Muscle of leg (tissue), 11 donors: ENCODE data around the gene DCHS1. TPM values are rescaled to one million over a fixed set of nuclear protein-coding genes. Genes with fewer than 3 reads are reported as not detected.

Experiments
- DNase-seq: peaks from one replicate; pipeline ENCODE4 v3.0.0; 2013
- H3K27ac ChIP-seq: one replicate; pipeline ENCODE4 v1.5.1; 2013; ENCODE audit warnings: mild to moderate bottlenecking, low read length, control low read depth
- H3K27me3 ChIP-seq: one replicate; pipeline ENCODE4 v1.6.1; 2013; ENCODE audit warnings: low read length; ENCODE audit not compliant: control insufficient read depth, insufficient read depth
- H3K36me3 ChIP-seq: one replicate; pipeline ENCODE4 v1.6.1; 2013; ENCODE audit warnings: low read length; ENCODE audit not compliant: control insufficient read depth, insufficient read depth
- H3K4me1 ChIP-seq: one replicate; pipeline ENCODE4 v1.6.1; 2013; ENCODE audit warnings: low read length; ENCODE audit not compliant: control insufficient read depth, insufficient read depth
- H3K4me3 ChIP-seq: one replicate; pipeline ENCODE4 v1.5.1; 2013; ENCODE audit warnings: low read length, control low read depth
- H3K9me3 ChIP-seq: replicated peaks from 2 replicates; pipeline ENCODE4 v1.6.1; 2013; ENCODE audit warnings: low read depth, low read length; ENCODE audit not compliant: control insufficient read depth
- WGBS: methylation state at CpG from one replicate; pipeline ENCODE4 v1.1.5; 2013; ENCODE audit warnings: missing lambda C conversion rate; ENCODE audit not compliant: insufficient coverage; 5-methylcytosine and 5-hydroxymethylcytosine counted together
- polyA plus RNA-seq, 8 donors: library from polyadenylated mRNA; unstranded; fragments of 120-200 nt; gene quantifications; one replicate each; pipeline versions ENCODE4 v1.2.1 to v1.2.3, GENCODE V29; 2013; ENCODE audit warnings: inconsistent platforms in 1 of 8, low replicate concordance in 1 of 8; ENCODE audit not compliant: insufficient read length in 8 of 8, insufficient read depth in 1 of 8
- total RNA-seq: library from RNA; stranded (reverse); fragments of 120-200 nt; gene quantifications from one replicate; pipeline ENCODE4 v1.2.4, GENCODE V29; 2013

Gene DCHS1
- total and polyA plus RNA-seq, 9 donors: 30.7 to 69.3 (median 49.9) TPM

DNA sequence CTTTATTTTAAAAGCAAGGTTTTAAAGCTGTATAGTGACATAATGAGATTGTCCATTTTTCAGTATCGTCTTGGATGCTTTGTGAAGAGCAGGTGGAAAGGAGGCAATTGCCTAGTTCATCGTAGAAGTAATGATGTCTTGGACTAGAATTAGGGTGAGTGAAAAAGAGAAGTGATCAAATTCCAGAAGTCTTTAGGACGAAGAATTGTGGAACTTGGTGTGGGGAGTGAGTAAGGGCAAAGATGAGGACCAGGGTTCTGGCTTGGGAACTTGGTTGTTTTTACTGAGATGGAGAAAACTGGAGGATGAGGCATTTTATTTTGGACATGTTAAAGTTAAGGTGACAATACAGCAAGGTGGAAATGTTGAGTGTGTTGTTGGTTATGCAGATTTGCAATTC is 50.8 kb downstream of the DCHS1 start:
- H3K36me3 ChIP-seq: peaks cover 56% of the 10 kb centered on the region

DNA sequence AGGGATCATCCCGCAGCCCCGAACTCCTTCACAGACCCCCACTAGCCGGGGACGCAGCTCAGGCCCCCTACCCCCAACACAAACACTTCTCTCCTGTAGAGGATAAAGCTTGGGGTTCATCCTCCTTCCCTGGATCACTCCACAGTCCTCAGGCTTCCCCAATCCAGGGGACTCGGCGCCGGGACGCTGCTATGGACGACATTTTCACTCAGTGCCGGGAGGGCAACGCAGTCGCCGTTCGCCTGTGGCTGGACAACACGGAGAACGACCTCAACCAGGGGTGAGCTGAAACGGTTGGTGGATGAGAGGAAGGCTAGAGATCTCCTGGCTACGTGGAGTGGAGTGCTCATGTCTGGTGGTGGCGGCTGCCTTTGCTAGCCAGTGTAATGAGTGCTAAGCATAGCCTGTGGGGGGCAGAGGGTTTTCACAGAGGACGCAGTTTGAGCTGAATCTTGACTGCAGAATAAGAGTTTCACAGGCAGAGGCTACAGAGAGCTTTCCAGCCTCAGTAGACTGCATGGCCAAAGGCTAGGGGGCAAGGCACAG is 51.5 kb downstream of the DCHS1 start:
- 0% methylated on average over 13 of the region's 20 CpGs for WGBS
- H3K27ac ChIP-seq: peak overlapping the region; percentile 100
- H3K9me3 ChIP-seq: no peaks in the 10 kb centered on the region
- peak; percentile 89 for DNase-seq
- peak overlapping the region; percentile 98 for H3K4me3 ChIP-seq
- H3K27me3 ChIP-seq: no peaks in the 10 kb centered on the region
- peaks cover 56% of the 10 kb centered on the region for H3K36me3 ChIP-seq
- H3K4me1 ChIP-seq: peaks cover 47% of the 10 kb centered on the region

More for the DNA sequence above, 50.8 kb downstream of the DCHS1 start:
- no peaks in the 10 kb centered on the region for H3K27me3 ChIP-seq
- peak overlapping the region; percentile 98 for H3K4me3 ChIP-seq
- peaks cover 53% of the 10 kb centered on the region for H3K4me1 ChIP-seq
- H3K9me3 ChIP-seq: no peaks in the 10 kb centered on the region
- H3K27ac ChIP-seq: peak overlapping the region; percentile 100
- peak; percentile 19 for DNase-seq
- WGBS: 10% methylated on average over 3 of the region's 3 CpGs

DNA sequence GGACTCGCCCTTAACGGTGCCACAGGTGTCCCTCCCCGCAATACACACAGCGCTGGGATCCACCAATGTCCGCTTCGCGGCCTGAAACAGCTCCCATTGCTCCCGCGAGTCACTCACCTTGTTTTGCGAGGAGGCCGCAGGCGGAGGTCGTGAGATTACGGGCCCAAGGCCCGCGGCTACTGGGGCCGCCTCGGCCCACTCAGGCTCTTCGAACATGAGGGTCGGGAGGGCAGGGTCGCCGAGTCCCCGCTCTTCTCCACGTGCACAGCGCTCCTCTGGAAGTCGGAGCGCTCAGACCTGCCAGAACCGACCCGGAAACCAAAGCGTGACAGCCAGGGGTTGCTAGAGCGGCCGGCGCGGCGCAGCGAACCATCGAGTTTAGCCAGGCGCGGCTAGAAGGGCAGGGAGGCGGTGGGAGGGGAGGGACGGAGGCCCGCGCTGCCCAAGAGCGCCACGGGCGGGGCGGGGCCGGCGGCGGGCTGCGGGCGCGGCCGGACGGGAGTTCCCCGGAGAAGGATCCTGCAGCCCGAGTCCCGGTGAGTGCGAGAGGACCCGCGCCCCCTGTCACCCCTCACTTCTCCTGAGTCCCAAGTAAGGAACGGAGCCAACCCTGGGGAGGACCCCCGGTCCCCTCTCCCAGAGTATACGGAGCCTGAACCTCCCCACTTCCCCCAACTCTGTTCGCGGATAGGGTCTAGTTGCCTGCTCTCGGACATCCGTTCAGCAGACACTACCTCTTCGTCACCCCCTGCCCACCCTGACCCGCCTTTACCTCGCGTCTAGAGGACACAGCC is 52.1 kb downstream of the DCHS1 start, which contains the start of the genes ILK and RRP8:
Gene ILK, plus strand, starts transcription at position 488 of the 794 bp plus-strand sequence. CDS start 498 bp downstream, outside the sequence.
Gene RRP8, minus strand, starts transcription at position 330 of the 794 bp plus-strand sequence. Its CDS starts 114 bp downstream, at position 216.
- Histone ChIP-seq H3K27me3 (no peaks in the 10 kb centered on the region), H3K9me3 (no peaks in the 10 kb centered on the region), H3K27ac (peak within 1 kb of the TSS; percentile 100), H3K4me3 (peak within 1 kb of the TSS; percentile 98), H3K36me3 (peaks cover 56% of the 10 kb centered on the region), H3K4me1 (peaks cover 47% of the 10 kb centered on the region)
- WGBS: under 1% methylated on average over 70 of the region's 72 CpGs
- DNase-seq: peak; percentile 97

DNA sequence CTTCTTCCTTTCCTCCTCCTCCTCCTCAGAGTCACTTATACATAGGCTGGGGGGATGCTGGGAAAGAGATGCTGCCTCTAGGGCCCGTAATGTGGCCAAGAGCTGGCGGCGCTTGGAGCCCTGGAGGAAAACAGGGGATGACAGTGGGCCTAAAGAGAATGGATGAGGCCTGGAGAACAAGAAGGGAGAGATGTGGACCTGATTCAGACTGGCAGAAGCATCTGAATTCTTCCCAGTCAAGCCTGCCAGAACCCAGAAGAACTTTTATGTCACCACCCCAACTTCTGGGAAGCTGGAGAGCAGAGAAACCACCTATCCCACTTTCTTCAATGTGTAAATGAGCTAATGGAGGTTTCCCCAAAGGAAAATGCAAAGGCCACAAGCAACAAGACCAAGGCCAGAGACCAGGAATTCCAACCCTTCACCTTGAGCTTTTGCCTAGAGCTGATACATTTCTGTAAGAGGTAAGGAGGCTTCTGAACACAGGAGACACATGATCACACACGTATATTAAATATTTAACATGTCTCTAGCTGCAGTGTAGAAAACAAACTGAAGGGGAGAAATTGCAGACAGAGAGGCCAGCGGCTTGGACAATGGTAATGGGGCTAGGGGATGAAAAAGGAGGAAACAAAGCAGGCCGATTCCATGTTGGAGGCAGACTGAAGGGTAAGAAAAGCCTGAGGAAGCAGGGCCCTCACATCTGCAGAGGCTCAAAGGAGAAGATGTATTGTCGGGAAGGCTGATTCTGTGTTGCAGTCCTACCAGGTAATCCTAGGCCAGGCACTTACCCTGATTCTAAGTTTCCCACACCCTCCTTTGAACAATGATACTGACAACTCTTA is 53.3 kb downstream of the DCHS1 start:
- peaks cover 40% of the 10 kb centered on the region for H3K4me1 ChIP-seq
- H3K9me3 ChIP-seq: no peaks in the 10 kb centered on the region
- H3K36me3 ChIP-seq: peaks cover 53% of the 10 kb centered on the region
- DNase-seq: no peak
- WGBS: 88% methylated on average over 5 of the region's 7 CpGs
- peak overlapping the region; percentile 90 for H3K27ac ChIP-seq
- no peaks in the 10 kb centered on the region for H3K27me3 ChIP-seq
- peak overlapping the region; percentile 98 for H3K4me3 ChIP-seq

DNA sequence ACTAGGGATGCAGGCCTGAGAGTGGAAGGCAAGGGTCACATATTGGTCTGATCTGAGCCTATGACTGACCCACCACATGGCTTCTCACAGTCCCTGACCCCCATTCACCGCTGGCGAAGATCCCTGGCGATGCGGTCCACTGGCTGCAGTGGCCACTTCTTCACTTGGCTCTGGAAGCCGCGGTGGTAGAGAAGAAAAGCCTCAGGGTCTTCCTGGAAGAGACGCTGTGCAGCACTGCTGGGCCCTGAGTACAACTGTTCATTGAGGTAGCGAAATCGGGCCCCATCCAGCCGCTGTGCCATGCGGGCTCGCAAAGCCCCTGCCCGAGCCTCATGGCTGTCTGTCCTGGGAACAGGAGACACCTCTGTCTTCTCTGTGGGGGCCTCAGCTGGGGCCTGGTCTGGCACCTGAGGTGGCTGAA is 54.6 kb downstream of the DCHS1 start:
- WGBS: 93% methylated on average over 13 of the region's 13 CpGs
- DNase-seq: no peak
- H3K4me3 ChIP-seq: no peak overlapping the region

DNA sequence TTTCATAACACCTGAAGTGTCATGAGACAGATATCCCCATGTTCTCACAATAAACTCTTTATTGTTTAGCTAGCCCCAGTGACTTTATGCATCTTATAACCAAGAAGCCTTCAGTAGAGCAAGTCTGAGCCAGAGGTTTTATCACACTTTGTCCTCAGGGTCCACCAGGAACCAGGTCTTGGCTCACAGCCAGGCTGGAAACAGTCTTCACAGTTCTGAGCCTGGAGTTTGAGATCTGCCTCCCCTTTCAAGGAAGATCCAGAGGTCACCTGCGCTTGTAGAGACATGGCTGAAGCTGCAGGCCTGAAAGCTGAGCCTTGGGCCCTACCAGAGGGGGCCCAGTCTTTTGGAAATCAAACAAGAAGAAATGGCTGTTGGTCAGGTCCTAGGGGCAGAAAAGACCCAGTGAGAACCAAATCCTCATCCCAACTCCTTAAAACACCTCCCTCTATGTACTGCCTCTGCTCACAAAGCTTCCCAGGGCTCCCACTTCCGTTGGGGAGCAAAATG is 55.7 kb downstream of the DCHS1 start:
- peaks cover 22% of the 10 kb centered on the region for H3K4me1 ChIP-seq
- 87% methylated on average over 2 of the region's 2 CpGs for WGBS
- H3K4me3 ChIP-seq: no peak overlapping the region
- H3K36me3 ChIP-seq: peaks cover 51% of the 10 kb centered on the region
- H3K27me3 ChIP-seq: no peaks in the 10 kb centered on the region
- no peak overlapping the region for H3K27ac ChIP-seq
- no peak for DNase-seq
- no peaks in the 10 kb centered on the region for H3K9me3 ChIP-seq

More for the DNA sequence above, 54.6 kb downstream of the DCHS1 start:
- no peaks in the 10 kb centered on the region for H3K9me3 ChIP-seq
- H3K27me3 ChIP-seq: no peaks in the 10 kb centered on the region
- H3K36me3 ChIP-seq: peaks cover 51% of the 10 kb centered on the region
- no peak overlapping the region for H3K27ac ChIP-seq
- peaks cover 30% of the 10 kb centered on the region for H3K4me1 ChIP-seq

DNA sequence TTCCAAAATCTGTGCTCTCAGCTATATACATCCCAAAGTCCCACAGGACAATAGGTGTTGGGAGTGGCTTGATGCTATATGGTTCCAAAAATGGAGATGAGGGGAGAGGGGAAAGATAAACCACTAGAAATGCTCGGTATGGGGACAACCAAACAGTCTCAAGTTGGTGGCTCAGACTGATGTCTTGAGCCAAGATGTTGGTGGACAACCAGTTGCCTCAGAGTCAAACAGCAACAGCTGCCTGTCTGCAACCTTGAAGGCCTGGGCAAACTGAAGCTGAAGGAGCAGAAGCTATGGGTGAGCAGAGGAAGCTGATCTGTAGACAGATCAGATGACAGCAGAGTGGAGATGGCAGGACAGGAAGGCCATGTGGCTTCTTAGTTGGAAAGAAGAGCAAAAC is 56.2 kb downstream of the DCHS1 start:
- Histone ChIP-seq H3K27ac (no peak overlapping the region), H3K4me1 (peaks cover 20% of the 10 kb centered on the region)

DNA sequence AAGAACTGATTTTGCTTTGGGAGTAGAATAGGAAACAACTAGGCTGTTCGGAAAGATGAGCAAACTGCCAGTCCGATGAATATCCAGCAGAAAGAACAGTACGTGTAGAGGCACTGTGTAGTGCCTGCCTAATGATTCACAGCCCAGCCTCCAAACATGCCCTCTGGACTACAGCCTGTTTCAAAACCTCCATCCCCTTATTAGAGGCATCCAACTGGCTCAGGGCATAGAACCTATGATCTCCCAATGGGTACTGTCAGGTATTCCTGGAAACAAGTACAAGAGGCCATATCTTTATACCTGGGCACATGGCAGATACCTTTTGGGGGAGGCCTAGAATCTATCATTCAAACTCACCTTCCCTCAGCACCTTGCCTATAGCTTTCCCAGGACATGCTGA is 57.1 kb downstream of the DCHS1 start:
- Histone ChIP-seq H3K36me3 (peaks cover 60% of the 10 kb centered on the region), H3K4me1 (peaks cover 20% of the 10 kb centered on the region), H3K4me3 (no peak overlapping the region), H3K9me3 (no peaks in the 10 kb centered on the region), H3K27me3 (no peaks in the 10 kb centered on the region), H3K27ac (no peak overlapping the region)
- WGBS: 100% methylated on average over 2 of the region's 3 CpGs
- DNase-seq: no peak

More for the DNA sequence above, 56.2 kb downstream of the DCHS1 start:
- Histone ChIP-seq H3K36me3 (peaks cover 55% of the 10 kb centered on the region), H3K27me3 (no peaks in the 10 kb centered on the region), H3K4me3 (no peak overlapping the region), H3K9me3 (no peaks in the 10 kb centered on the region)
- WGBS: 69% methylated on average over 1 of the region's 1 CpG
- DNase-seq: peak; percentile 14

DNA sequence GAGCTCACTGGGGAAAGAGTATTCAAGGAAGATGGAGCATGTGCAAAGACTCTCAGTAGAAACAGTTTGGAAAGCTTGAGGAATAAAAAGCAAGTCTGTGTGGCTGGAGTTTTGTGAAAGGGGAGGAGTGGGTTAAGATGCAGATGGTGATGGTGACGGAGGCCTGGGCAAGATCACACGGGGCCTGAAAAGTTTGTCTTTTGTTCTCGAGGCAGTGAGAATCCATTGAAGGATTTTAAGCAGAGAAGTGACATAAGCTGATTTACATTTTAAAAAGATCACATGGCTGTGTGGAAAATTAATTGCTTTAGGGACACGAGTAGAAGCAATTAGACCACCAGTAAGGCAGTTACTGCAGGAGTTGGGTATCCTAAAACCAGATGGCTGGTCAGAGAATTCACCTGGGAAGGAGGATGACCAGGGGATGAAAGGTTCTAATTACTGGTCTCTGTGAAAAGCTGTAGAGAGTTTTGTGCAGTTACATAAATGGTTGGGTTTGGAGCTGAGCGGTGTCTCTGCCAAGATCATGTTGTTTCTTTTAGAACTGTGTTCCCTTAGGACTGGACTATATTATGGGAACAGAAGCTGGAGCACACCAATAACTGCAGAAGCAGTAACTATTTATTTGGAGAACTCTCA is 59.3 kb downstream of the DCHS1 start:
- Histone ChIP-seq H3K27me3 (no peaks in the 10 kb centered on the region), H3K27ac (peak overlapping the region; percentile 11), H3K4me1 (peaks cover 7% of the 10 kb centered on the region), H3K4me3 (no peak overlapping the region), H3K36me3 (peaks cover 60% of the 10 kb centered on the region), H3K9me3 (no peaks in the 10 kb centered on the region)
- DNase-seq: peak; percentile 45
- 25% methylated on average over 4 of the region's 5 CpGs for WGBS
